MM.1S (cell line): ENCODE results near the gene NGDN.

Experiments used
- DNase-seq: peaks from one replicate; pipeline ENCODE4 v3.0.0-alpha.2; 2015
- H2AFZ ChIP-seq: fragments of 300-600 bp; sonication (generic); 2 replicates; pipeline ENCODE4 v1.6.0; 2016; ENCODE audit warnings: antibody characterized with exemption, low read length
- H3F3A ChIP-seq: fragments of 300-600 bp; sonication (generic); 2 replicates; pipeline ENCODE4 v1.6.1; 2016; ENCODE audit warnings: mild to moderate bottlenecking, antibody characterized with exemption, low read length, moderate library complexity, mixed read lengths; ENCODE audit not compliant: insufficient read depth
- H3K27ac ChIP-seq: fragments of 300-600 bp; sonication (generic); 2 replicates; pipeline ENCODE4 v1.5.1; 2016; ENCODE audit warnings: mild to moderate bottlenecking, low read length
- H3K27me3 ChIP-seq: fragments of 300-600 bp; sonication (generic); replicated peaks from 2 replicates; pipeline ENCODE4 v1.6.0; 2016; ENCODE audit warnings: low read length; ENCODE audit not compliant: insufficient read depth
- H3K36me3 ChIP-seq: fragments of 300-600 bp; sonication (generic); replicated peaks from 2 replicates; pipeline ENCODE4 v1.6.1; 2016; ENCODE audit warnings: mild to moderate bottlenecking, low read length, mixed read lengths; ENCODE audit not compliant: insufficient read depth
- H3K4me1 ChIP-seq: fragments of 300-600 bp; sonication (generic); 2 replicates; pipeline ENCODE4 v1.6.1; 2016; ENCODE audit warnings: low read length, mixed read lengths
- H3K4me2 ChIP-seq: fragments of 300-600 bp; sonication (generic); 2 replicates; pipeline ENCODE4 v1.6.0; 2016; ENCODE audit warnings: low read depth, low read length
- H3K4me3 ChIP-seq: fragments of 300-600 bp; sonication (generic); 2 replicates; pipeline ENCODE4 v1.5.1; 2016; ENCODE audit warnings: low read length, mixed read lengths
- H3K79me2 ChIP-seq: fragments of 300-600 bp; sonication (generic); 2 replicates; pipeline ENCODE4 v1.6.1; 2016; ENCODE audit warnings: mixed run types, low read length, mixed read lengths
- H3K9ac ChIP-seq: fragments of 300-600 bp; sonication (generic); 2 replicates; pipeline ENCODE4 v1.6.1; 2016; ENCODE audit warnings: low read length, mixed read lengths
- H3K9me2 ChIP-seq: fragments of 300-600 bp; sonication (generic); replicated peaks from 2 replicates; pipeline ENCODE4 v1.6.1; 2016; ENCODE audit warnings: mild to moderate bottlenecking, low read length, mixed read lengths; ENCODE audit not compliant: insufficient read depth
- H3K9me3 ChIP-seq: fragments of 300-600 bp; sonication (generic); replicated peaks from 2 replicates; pipeline ENCODE4 v1.6.1; 2016; ENCODE audit warnings: mild to moderate bottlenecking, low read length, mixed read lengths; ENCODE audit not compliant: insufficient read depth
- H4K20me1 ChIP-seq: fragments of 300-600 bp; sonication (generic); 2 replicates; pipeline ENCODE4 v1.6.1; 2016; ENCODE audit warnings: mild to moderate bottlenecking, low read length, moderate library complexity, mixed read lengths; ENCODE audit not compliant: insufficient read depth
- EZH2 ChIP-seq: fragments of 300-600 bp; sonication (generic); optimal IDR thresholded peaks from 2 replicates; pipeline ENCODE3; 2017; ENCODE audit warnings: low read depth, mild to moderate bottlenecking, antibody characterized with exemption, low read length, mixed read lengths
- EZH2phosphoT487 ChIP-seq: fragments of 300-600 bp; sonication (generic); IDR thresholded peaks from 2 replicates; pipeline ENCODE4 v1.6.1; 2018; ENCODE audit warnings: antibody characterized with exemption, low read length
- TF ChIP-seq, protein P1 (sequence below): fragments of 300-600 bp; sonication (generic); IDR thresholded peaks from 2 replicates; pipeline ENCODE4 v1.5.1; 2016; ENCODE audit warnings: antibody characterized with exemption, low read length, mixed read lengths

Gene NGDN

DNA sequence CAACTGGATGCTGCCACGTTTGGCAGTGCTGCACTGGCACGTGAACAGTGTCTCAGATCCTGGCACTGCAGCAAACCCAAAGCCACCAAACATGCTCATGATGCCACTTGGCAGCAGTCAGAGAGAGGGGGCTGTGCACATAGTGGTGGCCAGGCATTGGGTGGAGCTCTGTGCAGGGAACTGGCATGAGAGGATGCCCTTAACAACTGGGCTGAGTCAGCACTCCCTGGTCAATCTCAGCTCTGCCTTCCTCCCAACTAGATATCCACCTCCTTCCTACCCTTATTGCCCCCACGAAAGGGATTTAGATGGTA is 45.1 kb downstream of the NGDN start:
- no peak overlapping the region for H3K27ac ChIP-seq
- no peaks in the 10 kb centered on the region for H3K9me2 ChIP-seq
- TF ChIP-seq EZH2 (no peak), EZH2phosphoT487 (no peak)
- TF ChIP-seq, protein P1, sequence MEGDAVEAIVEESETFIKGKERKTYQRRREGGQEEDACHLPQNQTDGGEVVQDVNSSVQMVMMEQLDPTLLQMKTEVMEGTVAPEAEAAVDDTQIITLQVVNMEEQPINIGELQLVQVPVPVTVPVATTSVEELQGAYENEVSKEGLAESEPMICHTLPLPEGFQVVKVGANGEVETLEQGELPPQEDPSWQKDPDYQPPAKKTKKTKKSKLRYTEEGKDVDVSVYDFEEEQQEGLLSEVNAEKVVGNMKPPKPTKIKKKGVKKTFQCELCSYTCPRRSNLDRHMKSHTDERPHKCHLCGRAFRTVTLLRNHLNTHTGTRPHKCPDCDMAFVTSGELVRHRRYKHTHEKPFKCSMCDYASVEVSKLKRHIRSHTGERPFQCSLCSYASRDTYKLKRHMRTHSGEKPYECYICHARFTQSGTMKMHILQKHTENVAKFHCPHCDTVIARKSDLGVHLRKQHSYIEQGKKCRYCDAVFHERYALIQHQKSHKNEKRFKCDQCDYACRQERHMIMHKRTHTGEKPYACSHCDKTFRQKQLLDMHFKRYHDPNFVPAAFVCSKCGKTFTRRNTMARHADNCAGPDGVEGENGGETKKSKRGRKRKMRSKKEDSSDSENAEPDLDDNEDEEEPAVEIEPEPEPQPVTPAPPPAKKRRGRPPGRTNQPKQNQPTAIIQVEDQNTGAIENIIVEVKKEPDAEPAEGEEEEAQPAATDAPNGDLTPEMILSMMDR = no peak
- DNase-seq = no peak
- no peak overlapping the region for H3K4me3 ChIP-seq
- H3K4me2 ChIP-seq = no peak overlapping the region
- no peaks in the 10 kb centered on the region for H3K4me1 ChIP-seq
- no peak overlapping the region for H2AFZ ChIP-seq
- no peaks in the 10 kb centered on the region for H3F3A ChIP-seq
- H3K27me3 ChIP-seq = no peaks in the 10 kb centered on the region
- no peaks in the 10 kb centered on the region for H4K20me1 ChIP-seq
- no peaks in the 10 kb centered on the region for H3K79me2 ChIP-seq
- no peaks in the 10 kb centered on the region for H3K9me3 ChIP-seq
- no peak overlapping the region for H3K9ac ChIP-seq
- no peaks in the 10 kb centered on the region for H3K36me3 ChIP-seq

DNA sequence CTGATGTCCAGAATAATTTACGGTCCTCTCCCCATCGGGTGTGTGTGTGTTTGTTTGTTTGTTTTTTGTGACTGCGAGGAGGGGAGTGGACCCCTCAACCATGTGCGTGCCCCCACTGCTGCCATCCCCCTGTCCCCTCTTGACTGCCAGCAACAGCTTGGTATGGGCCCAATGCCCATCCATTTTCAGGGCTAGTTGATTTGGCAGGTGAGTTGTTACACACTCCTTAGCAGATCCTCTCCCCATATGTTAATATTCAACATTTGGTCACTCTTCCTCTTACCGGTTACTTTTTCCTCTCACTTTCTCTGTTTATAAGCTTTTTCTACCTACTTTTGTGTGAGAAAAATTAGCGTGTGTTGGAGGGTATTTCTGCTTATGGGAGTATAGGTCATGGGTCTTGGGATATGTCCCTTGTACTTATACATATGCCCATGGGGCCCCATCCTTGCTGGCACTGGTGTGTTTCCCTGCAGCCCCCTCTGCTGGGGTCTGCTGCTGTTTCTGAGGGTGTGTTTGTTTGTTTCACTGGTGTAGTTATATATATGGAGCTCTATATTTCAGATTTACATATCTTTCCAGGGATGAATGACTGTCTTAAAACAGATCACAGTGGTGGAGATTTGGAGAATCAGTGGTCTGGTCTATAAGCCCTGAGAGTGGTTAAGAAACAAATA is 48.3 kb downstream of the NGDN start:
- H3K4me3 ChIP-seq = no peak overlapping the region
- H3K36me3 ChIP-seq = no peaks in the 10 kb centered on the region
- H4K20me1 ChIP-seq = no peaks in the 10 kb centered on the region
- H3K4me1 ChIP-seq = no peaks in the 10 kb centered on the region
- DNase-seq = no peak
- TF ChIP-seq EZH2phosphoT487 (no peak), EZH2 (no peak)
- TF ChIP-seq, protein P1 = no peak
- no peaks in the 10 kb centered on the region for H3K9me3 ChIP-seq
- no peak overlapping the region for H3K27ac ChIP-seq
- no peaks in the 10 kb centered on the region for H3F3A ChIP-seq
- no peaks in the 10 kb centered on the region for H3K9me2 ChIP-seq
- no peaks in the 10 kb centered on the region for H3K27me3 ChIP-seq
- no peak overlapping the region for H2AFZ ChIP-seq
- H3K9ac ChIP-seq = no peak overlapping the region
- H3K4me2 ChIP-seq = no peak overlapping the region
- H3K79me2 ChIP-seq = no peaks in the 10 kb centered on the region

DNA sequence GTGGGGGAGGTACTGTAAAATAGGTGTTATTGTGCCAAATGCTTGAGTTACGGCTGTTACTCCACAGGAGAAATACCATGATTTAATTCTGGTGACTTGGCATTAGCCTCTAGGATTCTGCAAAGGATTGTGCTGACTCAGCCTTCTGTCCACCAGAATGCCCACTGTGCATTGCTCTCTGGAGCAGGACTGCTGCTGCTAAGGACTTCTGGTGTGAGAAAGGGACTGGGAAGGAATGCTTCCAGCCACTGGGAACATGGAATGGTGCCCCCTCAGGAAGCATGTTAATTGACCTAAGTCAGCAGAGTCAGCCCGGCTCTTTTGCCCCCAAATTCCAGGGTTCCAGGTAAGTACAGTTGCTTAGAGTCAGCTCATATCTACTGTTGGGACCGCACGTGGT is 49.2 kb downstream of the NGDN start:
- no peak for TF ChIP-seq EZH2phosphoT487
- no peak for TF ChIP-seq EZH2
- TF ChIP-seq, protein P1 = no peak
- Histone ChIP-seq H3K27ac (no peak overlapping the region), H3K27me3 (no peaks in the 10 kb centered on the region), H3K36me3 (no peaks in the 10 kb centered on the region), H3K79me2 (no peaks in the 10 kb centered on the region), H3K4me3 (no peak overlapping the region), H3K9me3 (no peaks in the 10 kb centered on the region), H3K4me2 (no peak overlapping the region), H4K20me1 (no peaks in the 10 kb centered on the region), H3K9me2 (no peaks in the 10 kb centered on the region), H3K4me1 (no peaks in the 10 kb centered on the region), H3K9ac (no peak overlapping the region), H2AFZ (no peak overlapping the region), H3F3A (no peaks in the 10 kb centered on the region)
- no peak for DNase-seq
